ENCODE measurements around the gene OR51G2.
"Not testable (repeated sequence)": the region's sequence is repeated elsewhere in the genome, so short reads cannot be mapped to it uniquely, and the experiment has no call there.

OR51G2 gene

GRCh38 chr11:4919250-4919649, at the start of gene OR51G2:
Gene OR51G2 (minus strand): TSS chr11:4919350. CDS start chr11:4915663, 3,687 bp downstream.
- DNase-seq = no peak

- no peak for DNase-seq
These were observed 43.7 kb upstream of the OR51G2 start for GRCh38 chr11:4962816-4963215.

- no peak for DNase-seq
These were observed 41.7 kb upstream of the OR51G2 start for GRCh38 chr11:4960877-4961276.

- DNase-seq = no peak
These were observed 38.2 kb upstream of the OR51G2 start for GRCh38 chr11:4957396-4957795.

GRCh38 chr11:4955613-4956012, 36.5 kb upstream of the OR51G2 start, which contains the start of gene OR51A2:
Gene OR51A2 (minus strand): TSS chr11:4955713. CDS start chr11:4955713, 0 bp downstream.
- DNase-seq = not testable (repeated sequence)

- DNase-seq = no peak
These were observed 28.4 kb upstream of the OR51G2 start, which contains the start of gene OR51A4 for GRCh38 chr11:4947505-4947904. Gene OR51A4 (minus strand): TSS chr11:4947605. CDS start chr11:4947100, 505 bp downstream.

GRCh38 chr11:4936745-4937144, 17.6 kb upstream of the OR51G2 start:
- no peak for DNase-seq

GRCh38 chr11:4932751-4933150, 13.6 kb upstream of the OR51G2 start:
- DNase-seq = no peak

- no peak for DNase-seq
These were observed 7.5 kb upstream of the OR51G2 start for GRCh38 chr11:4926608-4927007.

GRCh38 chr11:4924239-4924638, 5.1 kb upstream of the OR51G2 start, which contains the start of gene OR51G1:
Gene OR51G1 (minus strand): TSS chr11:4924339. CDS start chr11:4924339, 0 bp downstream.
- DNase-seq = no peak

- no peak for DNase-seq
These were observed 3.2 kb upstream of the OR51G2 start for GRCh38 chr11:4922304-4922703.

GRCh38 chr11:4921796-4922195, 2.6 kb upstream of the OR51G2 start:
- DNase-seq = no peak

- no peak for DNase-seq
These were observed 2.6 kb downstream of the OR51G2 start for GRCh38 chr11:4916581-4916980.

GRCh38 chr11:4903484-4903883, 15.7 kb downstream of the OR51G2 start, which contains the start of gene OR51A7:
Gene OR51A7 (plus strand): TSS chr11:4903783. CDS start chr11:4907370, 3,587 bp downstream.
- no peak for DNase-seq

- DNase-seq = no peak
These were observed 27.0 kb downstream of the OR51G2 start for GRCh38 chr11:4891996-4892640.

GRCh38 chr11:4890279-4890678, 28.9 kb downstream of the OR51G2 start:
- DNase-seq = no peak

GRCh38 chr11:4887591-4887990, 31.6 kb downstream of the OR51G2 start:
- no peak for DNase-seq

- no peak for DNase-seq
These were observed 33.0 kb downstream of the OR51G2 start for GRCh38 chr11:4886186-4886585.

- DNase-seq = no peak
These were observed 34.8 kb downstream of the OR51G2 start for GRCh38 chr11:4884361-4884760.

GRCh38 chr11:4882543-4882942, 36.6 kb downstream of the OR51G2 start:
- DNase-seq = no peak

- no peak for DNase-seq
These were observed 37.2 kb downstream of the OR51G2 start, which contains the start of gene OR51T1 for GRCh38 chr11:4881860-4882500. Gene OR51T1 (plus strand): TSS chr11:4881900. CDS start chr11:4881900, 0 bp downstream.

- DNase-seq = no peak
These were observed 38.0 kb downstream of the OR51G2 start for GRCh38 chr11:4881188-4881587.

- DNase-seq = no peak
These were observed 53.3 kb downstream of the OR51G2 start for GRCh38 chr11:4865855-4866254.
